HepG2 (cell line): Measurements from ENCODE around the gene SSPN. TPM values are rescaled to one million over a fixed set of nuclear protein-coding genes. Genes with fewer than 3 reads are reported as not detected.

Experiments used
- ETV6 ChIP-seq: sonication (generic); formaldehyde crosslinking; conservative IDR thresholded peaks from 2 replicates; pipeline ENCODE4 v1.4.0; 2020; ENCODE audit warnings: missing genetic modification reagents
- FOXA3 ChIP-seq: IDR thresholded peaks from 2 replicates; pipeline ENCODE4 v1.6.1; 2016; ENCODE audit warnings: missing genetic modification reagents, missing compliant biosample characterization
- FOXO1 ChIP-seq: sonication (generic); formaldehyde crosslinking; IDR thresholded peaks from 2 replicates; pipeline ENCODE4 v1.4.0; 2020; ENCODE audit warnings: missing genetic modification reagents
- GATA4 ChIP-seq: sonication (generic); IDR thresholded peaks from 2 replicates; pipeline ENCODE4 v1.6.1; 2016; ENCODE audit warnings: antibody characterized with exemption, low read depth, borderline replicate concordance
- KIAA2018 ChIP-seq: sonication (generic); formaldehyde crosslinking; IDR thresholded peaks from 2 replicates; pipeline ENCODE4 v1.5.0; 2020; ENCODE audit warnings: mild to moderate bottlenecking, missing genetic modification reagents, borderline replicate concordance
- MYNN ChIP-seq: sonication (generic); formaldehyde crosslinking; IDR thresholded peaks from 2 replicates; pipeline ENCODE4 v1.4.0; 2020; ENCODE audit warnings: mild to moderate bottlenecking, low read depth, missing genetic modification reagents
- NCOR1 ChIP-seq: fragments of 200-600 bp; sonication (generic); IDR thresholded peaks from 2 replicates; pipeline ENCODE4 v1.7.0; 2017; ENCODE audit warnings: antibody characterized with exemption, low read length, borderline replicate concordance
- POLR2AphosphoS5 ChIP-seq: IDR thresholded peaks from 2 replicates; pipeline ENCODE4 v1.6.1; 2012; ENCODE audit warnings: low read depth, low read length
- RFX5 ChIP-seq: IDR thresholded peaks from 2 replicates; pipeline ENCODE4 v1.6.1; 2011; ENCODE audit warnings: low read depth, low read length, improper control_type of control experiment
- RXRB ChIP-seq: IDR thresholded peaks from 2 replicates; pipeline ENCODE4 v1.6.1; 2016; ENCODE audit warnings: borderline replicate concordance, missing genetic modification reagents, missing compliant biosample characterization
- SALL2 ChIP-seq: sonication (generic); formaldehyde crosslinking; IDR thresholded peaks from 2 replicates; pipeline ENCODE4 v1.8.1; 2023; ENCODE audit warnings: mild to moderate bottlenecking, missing genetic modification reagents, inconsistent platforms
- SATB2 ChIP-seq: sonication (generic); formaldehyde crosslinking; IDR thresholded peaks from 2 replicates; pipeline ENCODE4 v1.5.0; 2020; ENCODE audit warnings: missing genetic modification reagents
- SP4 ChIP-seq: sonication (generic); formaldehyde crosslinking; IDR thresholded peaks from 2 replicates; pipeline ENCODE4 v1.8.1; 2023; ENCODE audit warnings: mild to moderate bottlenecking, missing genetic modification reagents
- TAF1 ChIP-seq: sonication (generic); formaldehyde crosslinking; IDR thresholded peaks from 2 replicates; pipeline ENCODE4 v1.4.0; 2020; ENCODE audit warnings: missing genetic modification reagents
- YY1 ChIP-seq: IDR thresholded peaks from 2 replicates; pipeline ENCODE4 v1.6.1; 2011; ENCODE audit warnings: low read length, low read depth, moderate library complexity, mild to moderate bottlenecking; ENCODE audit not compliant: insufficient read depth, insufficient replicate concordance
- ZBTB2 ChIP-seq: sonication (generic); formaldehyde crosslinking; IDR thresholded peaks from 2 replicates; pipeline ENCODE4 v1.8.0; 2022; ENCODE audit warnings: low read depth, missing genetic modification reagents
- ZNF251 ChIP-seq: sonication (generic); formaldehyde crosslinking; IDR thresholded peaks from 2 replicates; pipeline ENCODE4 v1.9.0; 2021; ENCODE audit warnings: mild to moderate bottlenecking, missing genetic modification reagents
- ZNF598 ChIP-seq: sonication (generic); formaldehyde crosslinking; IDR thresholded peaks from 2 replicates; pipeline ENCODE4 v1.5.1; 2020; ENCODE audit warnings: mild to moderate bottlenecking, missing genetic modification reagents, borderline replicate concordance
- ZNF605 ChIP-seq: sonication (generic); formaldehyde crosslinking; IDR thresholded peaks from 2 replicates; pipeline ENCODE4 v1.8.0; 2022; ENCODE audit warnings: mild to moderate bottlenecking, missing genetic modification reagents
- ZNF644 ChIP-seq: IDR thresholded peaks from 2 replicates; pipeline ENCODE4 v1.6.1; 2016; ENCODE audit warnings: low read depth
- ZNF792 ChIP-seq: IDR thresholded peaks from 2 replicates; pipeline ENCODE4 v1.6.1; 2016
- polyA plus RNA-seq, 8 experiments: library from polyadenylated mRNA; depleted of rRNA in 3 of 8; stranded (reverse) in 7 of 8; unstranded in 1 of 8; fragments of >200 nt; fragmentation: Illumina TruSeq in 4 of 8; extraction: Trizol in 4 of 8; gene quantifications; 2 replicates each; pipeline versions ENCODE4 v1.2.1 to v1.2.3, GENCODE V29; 2011 to 2016; ENCODE audit warnings: low read depth in 4 of 8, missing spikeins in 1 of 8, mixed read lengths in 1 of 8; ENCODE audit not compliant: insufficient read depth in 1 of 8
- total RNA-seq, 5 experiments: library from RNA; depleted of rRNA; stranded (reverse); fragments of >200 nt; fragmentation: Illumina TruSeq; extraction: Trizol; gene quantifications; 2 replicates each; pipeline ENCODE4 v1.2.3, GENCODE V29; 2016; ENCODE audit warnings: low read depth in 1 of 5

The SSPN gene
- total and polyA plus RNA-seq, 2 of the 13 experiments (the other 11 are each of a cell fraction or from before 2014, with no cell fraction given): not detected

GRCh38 chr12:26239122-26239851 lies 43.9 kb downstream of the SSPN start (continued):
- TF ChIP-seq ZNF251 (CRISPR knock-in tag) (no peak), GATA4 (no peak), TAF1 (CRISPR knock-in tag) (no peak), ZNF605 (CRISPR knock-in tag) (no peak), ZNF644 (peak; percentile 98), RXRB (CRISPR knock-in tag) (peak; percentile 35; the same call in 1 of the 2 replicates), SALL2 (CRISPR knock-in tag) (no peak), SATB2 (CRISPR knock-in tag) (no peak), FOXA3 (CRISPR knock-in tag) (peak; percentile 44; the same call in 1 of the 2 replicates), FOXO1 (no peak), KIAA2018 (no peak), ZNF792 (CRISPR knock-in tag) (peak; percentile 27; the same call in 1 of the 2 replicates), YY1 (no peak), ZNF598 (no peak), MYNN (no peak), SP4 (CRISPR knock-in tag) (no peak), RFX5 (no peak), ETV6 (CRISPR knock-in tag) (no peak), ZBTB2 (CRISPR knock-in tag) (no peak), NCOR1 (0 out of 2 replicates have a peak, but pooled peaks have one; percentile 54), POLR2AphosphoS5 (no peak)
